HG02973 (cell line): ENCODE results near the gene TEX35.

ENCODE experiments used
- ATAC-seq: cut with Tn5 transposase; IDR thresholded peaks from one replicate; pipeline ENCODE4 v1.9.1; 2021; ENCODE audit warnings: moderate library complexity; ENCODE audit not compliant: unreplicated experiment

TEX35 gene

DNA sequence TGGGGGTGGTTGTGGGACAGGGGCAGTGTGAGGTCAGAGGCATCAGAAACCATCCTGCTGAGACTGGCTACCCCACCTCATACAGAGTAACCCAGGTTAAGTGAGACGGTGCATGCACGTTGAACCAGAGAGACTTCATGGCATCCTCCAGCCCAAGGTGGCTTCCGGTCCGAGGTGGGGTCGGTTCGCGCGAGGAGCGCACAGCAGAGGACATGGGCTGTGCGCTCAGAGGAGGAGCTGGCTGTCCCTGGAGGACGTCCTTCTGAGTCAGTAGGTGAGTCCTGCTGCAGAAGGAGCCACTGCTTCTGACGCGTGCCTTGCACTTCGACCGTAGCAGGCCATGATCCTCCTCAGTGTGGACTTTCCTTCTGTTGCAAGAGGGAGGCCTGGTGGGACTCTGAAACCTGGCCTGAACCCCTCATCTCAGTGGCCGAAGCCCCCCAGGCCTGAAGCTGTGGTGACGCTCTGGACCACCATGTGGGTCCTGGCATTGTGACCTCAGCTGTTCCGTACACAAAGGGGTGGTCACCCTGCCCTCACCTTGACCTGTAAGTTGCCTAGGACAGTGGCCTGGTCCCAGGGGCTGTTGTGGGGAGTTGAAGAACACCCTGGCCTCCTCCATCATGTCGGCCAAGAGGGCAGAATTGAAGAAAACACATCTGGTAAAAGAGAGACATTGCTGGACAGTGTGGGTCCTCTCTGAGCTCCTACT is at the start of gene TEX35:
TEX35 (plus strand) TSS at position 544 of the 712 bp plus-strand sequence; CDS start at position 624, 80 bp downstream.
- no peak for ATAC-seq

DNA sequence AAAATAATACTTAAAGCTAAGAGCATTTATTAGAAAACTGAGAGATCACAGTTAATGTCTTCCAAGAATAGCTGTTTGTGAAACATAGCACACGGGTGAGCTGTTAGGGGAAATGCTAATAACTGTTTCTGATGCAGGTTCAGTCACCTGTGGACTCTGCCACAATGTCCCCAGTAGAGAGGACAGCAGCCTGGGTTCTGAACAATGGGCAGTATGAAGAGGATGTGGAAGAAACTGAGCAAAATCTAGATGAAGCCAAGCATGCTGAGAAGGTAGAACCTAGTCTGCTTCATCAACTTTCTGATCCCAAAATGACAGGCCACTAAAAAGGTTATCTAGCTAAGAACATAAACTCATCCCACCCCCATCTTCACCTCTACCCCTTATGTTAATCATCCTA is 48.8 kb upstream of the TEX35 start:
- no peak for ATAC-seq

DNA sequence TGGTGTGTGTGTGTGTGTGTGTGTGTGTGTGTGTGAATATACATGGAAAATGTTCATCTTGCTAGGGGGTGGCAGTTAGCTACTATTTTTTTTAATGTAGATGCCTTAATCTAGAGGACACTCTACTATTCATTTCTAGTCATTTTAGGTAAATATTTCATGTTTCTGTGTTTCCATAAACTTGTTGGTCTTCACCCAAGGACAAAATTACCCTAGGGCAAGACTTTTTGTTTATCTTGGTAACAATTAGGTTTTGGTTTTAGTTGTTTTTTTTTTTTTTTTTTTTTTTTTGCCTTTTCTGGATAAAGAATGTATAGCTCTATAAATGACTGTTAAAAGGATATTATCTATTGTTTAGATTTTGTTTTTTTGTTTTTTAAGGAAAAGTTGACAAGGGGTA is 48.3 kb upstream of the TEX35 start:
- no peak for ATAC-seq

DNA sequence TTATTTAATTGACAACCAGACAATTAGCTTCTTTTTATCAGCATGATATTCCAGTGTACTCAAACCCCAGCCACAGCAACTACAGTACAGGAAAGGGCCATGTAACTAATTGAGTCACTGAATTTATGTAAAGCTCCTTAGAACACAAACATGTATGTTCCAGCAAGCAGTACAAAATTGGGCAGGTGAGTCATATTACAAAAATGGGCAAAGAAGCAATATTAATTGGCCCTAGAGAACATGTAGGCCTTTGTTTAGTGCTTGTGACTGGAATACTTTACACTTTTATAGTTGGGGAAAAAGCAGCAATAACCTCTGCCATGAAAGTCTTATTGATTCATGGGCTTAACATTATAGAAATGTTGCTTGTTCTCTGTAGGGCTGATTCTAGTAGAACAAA is 47.9 kb upstream of the TEX35 start:
- no peak for ATAC-seq

DNA sequence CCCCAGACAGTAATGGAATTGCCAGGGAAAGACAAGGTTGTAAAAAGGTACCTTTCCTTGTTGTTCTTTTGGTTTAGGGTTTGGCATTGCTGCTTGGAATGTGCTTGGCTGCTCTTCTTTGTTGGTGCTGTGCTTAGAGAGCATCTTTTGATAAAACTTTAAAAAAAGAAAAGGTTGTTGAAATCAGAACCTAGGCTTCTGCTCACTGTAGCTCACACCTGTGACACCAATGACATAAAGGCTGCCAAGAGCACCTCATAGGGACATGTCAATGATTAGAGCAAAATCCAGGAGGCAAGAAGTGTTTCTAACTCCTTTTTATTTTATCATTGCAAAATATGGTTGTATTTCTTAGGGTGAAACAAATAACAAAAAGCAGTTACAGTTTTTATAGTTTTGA is 45.1 kb upstream of the TEX35 start:
- no peak for ATAC-seq

DNA sequence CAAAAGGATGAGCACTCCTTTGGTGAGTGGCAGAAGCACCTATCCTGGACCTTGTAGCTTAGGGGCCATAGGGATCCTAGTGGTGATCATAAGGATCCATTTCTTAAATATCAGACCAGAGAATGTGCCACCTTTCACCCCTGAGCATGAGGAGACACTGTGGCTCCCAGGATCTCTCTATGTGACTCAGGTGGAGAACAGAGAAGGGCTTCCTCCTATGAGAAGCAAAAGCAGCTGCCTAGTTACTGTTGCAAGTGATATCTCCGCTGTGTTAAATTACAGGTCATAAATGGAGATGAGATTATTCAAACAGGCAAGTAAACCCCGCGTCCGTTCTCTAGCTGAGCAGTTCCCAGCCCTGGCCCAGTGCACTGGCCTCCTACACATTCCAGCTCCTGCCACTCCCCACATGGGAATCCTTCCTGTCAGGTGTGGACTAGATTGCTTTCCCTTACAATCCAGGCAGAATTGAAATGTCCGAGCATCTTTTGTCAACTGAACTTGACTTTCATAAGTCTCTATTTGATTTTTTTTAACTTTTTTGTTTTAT is 42.4 kb upstream of the TEX35 start:
- no peak for ATAC-seq

DNA sequence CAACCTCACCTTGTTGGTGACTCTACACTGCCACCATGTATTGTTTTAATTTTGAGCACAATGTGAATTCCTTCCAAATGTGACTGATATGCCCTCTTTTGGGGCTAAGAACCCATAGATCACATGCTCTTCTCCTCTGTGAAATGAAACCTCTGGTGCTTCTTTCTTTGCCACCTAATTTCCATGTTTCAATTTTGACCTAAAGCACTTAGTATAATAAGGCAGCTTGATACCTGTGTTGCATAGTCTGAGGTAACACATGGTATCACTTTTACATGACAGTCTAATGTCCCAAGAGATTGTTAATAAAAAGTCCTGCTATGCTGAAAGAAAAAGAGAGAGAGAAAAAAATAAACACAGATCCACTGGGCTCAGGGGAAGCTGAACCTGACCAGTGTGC is 40.4 kb upstream of the TEX35 start:
- no peak for ATAC-seq

DNA sequence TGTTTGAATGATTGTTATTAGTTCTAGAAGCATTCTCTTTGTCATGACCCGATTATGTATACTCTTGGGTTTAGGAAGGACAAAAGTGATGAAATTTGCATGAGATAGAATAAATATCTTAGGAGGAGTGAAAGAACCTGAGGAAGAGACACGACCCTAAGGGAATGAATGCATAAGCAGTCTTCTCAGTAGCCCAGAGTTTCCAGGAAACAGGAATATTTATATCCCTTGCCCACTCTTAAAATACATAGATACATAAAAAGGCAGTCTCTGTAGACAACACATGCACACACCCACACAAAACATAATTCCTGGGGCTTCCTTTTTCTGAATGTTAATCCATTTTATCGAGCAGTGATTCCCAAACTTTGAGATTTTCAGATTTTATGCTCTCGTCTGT is 35.5 kb upstream of the TEX35 start:
- no peak for ATAC-seq

DNA sequence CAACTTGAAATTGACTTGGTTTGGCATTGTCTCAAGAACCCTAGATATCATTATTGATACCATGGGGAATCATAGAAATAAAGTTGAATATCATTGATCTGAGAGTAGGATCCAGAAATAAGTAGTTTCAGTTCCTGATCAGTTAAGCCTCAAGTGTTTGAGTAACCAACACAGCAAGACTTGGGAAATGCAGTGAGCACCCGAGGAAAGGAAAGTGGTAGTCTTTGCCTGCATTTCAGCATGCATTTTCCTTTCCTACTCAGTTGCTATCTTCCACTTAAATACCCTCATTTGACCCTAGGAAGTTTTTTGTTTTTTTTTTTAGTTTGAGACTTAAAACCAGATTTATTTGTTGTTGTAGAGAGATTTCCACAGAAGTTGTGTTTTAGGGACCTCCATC is 35.1 kb upstream of the TEX35 start:
- ATAC-seq: no peak

DNA sequence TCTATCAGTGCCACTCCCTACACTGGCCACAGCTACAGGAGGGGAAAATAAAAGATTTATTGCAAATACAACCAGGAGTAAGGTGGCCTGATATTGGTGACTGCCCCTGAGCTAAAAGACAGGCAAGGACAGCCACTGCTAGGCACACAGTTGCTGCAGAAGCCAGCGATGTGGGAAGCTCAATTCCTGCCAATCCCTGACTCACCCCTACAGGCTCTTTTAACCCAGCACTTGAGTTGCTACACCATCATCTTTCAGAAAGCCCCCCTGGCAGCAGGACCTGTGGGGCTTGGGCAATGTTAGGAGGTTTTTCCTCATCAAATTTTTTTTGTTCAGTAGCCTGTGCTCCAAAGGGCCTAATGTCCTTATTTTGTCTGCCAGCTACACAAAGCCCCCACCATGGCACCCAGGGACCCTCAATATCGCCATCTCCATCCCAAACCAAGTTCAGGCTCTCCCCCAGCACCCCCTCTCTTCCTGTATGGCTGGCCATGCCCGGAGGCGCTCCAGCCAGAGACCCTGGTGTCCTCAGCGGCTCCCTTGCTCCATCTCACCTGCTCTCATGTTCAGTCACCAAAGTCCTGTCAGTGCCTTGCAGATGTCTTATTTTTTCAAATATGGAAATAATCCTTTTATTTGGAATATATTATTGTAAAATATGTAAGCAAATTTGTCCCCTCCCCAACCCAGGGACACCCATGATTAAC is 29.5 kb upstream of the TEX35 start:
- ATAC-seq: no peak

DNA sequence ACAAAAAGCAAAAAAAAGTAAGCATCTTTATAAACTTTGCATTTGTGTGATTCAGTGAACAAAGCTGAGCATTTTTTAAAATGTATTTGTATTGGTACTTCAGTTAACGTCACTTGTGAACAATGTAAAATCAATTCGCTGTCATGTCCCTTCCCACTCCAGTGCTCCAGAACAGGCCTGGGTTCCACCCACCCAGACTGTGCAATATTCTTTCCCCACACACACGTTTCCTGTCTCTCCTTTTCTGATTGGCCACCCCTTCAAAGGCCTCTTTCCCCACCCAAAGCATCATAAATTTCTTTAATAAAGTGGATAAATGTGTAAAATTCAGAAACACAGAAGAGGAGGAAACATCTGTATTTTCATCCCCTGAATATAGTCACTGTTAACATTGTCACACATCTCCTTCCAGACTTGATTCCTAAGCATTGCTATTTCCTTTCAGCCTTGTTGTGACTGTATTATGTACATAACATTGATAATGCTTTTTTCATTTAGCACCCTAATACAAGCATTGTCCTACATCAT is 28.1 kb upstream of the TEX35 start:
- ATAC-seq: no peak

DNA sequence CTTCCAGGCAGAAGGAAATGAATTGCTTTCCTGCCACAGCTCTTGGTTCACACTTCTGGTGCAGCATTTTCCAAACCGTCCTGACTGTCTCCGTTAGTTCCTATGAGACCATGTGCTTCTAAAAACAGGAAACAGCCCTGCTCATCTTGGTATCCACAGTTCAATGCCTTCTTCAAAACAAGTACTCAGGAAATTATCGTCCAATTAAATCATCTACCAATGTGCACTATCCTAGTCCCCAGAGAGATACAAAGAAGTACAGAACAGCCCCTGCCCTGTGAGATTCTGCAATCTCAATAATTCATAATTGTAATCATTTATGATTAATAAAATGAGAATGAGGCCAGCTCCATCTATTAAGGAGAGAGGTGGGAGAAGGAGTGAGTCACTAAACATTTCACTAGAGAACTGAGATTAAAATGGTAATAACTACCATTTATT is 27.3 kb upstream of the TEX35 start:
- ATAC-seq: no peak

DNA sequence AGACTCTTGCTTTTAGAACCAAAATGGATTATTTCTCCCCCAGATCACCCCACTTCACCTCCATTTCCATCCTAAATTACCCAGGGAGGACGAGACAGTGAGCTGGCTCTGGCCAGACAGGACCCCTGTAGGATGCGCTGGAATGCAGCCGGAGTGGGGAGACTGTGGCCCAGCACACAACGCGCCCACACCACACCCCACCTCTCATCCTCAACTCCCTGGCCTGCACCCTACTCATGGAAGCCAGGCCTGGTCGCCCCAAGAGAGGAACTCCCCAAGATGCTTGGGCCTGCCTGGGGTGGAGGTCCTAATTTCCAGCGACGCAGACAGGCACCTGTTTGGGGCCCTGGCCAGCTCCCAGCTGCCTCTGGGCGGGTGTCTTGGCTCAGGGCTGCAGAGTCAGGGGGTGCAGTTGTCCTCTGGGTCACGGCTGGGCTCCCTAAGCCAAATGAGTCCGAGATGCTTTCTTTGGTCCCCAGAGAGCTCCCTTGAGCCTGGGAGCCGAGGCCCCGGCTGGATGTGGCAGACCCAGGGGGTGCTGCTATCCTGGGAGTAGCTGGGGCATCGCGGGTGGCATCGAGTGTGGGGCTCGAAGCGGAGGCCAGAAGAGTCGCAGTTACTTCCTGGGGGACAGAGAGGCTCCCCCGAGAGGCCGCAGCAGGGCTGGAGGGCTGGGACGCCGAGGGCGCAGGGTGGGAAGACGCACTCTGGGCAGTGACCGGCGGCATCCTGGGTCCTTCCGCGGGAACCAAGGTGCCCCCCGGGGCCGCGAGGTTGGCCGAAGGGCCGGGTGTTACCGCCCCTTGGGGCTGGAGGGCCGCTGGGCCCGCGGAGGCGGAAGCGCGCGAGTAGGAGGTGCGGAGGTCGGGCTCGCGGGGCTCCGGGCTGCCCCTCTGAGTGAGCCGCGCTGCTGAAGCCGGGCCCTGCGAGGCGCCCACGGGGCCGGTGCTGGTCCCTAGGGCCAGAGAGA is 26.5 kb upstream of the TEX35 start:
- no peak for ATAC-seq

DNA sequence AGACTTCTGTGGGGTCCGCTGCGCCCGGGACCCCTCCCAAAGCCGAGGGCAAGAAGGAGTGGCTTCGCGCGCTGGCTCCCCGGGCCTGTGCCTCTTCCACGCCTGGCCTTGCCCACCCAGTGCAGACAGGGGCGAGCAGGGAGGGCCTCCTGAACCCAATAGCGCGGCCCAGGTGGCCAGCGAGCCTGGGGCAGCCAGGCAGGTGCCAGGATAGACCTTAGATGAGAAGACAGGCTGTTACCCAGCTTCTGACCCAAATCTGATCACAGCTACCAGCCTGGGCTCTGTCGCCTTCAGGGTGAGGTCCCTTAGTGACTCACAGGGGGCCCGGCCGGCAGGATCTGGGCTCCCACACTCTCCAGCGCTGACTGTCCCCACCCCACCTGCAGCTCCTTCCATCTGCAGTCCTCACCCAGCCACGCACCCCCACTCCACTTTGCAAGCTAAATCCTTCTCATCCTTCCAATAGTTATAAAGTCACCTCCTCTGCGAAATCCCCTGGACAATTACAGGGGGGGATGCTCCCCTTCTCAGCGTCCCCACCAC is 25.8 kb upstream of the TEX35 start:
- ATAC-seq: no peak

DNA sequence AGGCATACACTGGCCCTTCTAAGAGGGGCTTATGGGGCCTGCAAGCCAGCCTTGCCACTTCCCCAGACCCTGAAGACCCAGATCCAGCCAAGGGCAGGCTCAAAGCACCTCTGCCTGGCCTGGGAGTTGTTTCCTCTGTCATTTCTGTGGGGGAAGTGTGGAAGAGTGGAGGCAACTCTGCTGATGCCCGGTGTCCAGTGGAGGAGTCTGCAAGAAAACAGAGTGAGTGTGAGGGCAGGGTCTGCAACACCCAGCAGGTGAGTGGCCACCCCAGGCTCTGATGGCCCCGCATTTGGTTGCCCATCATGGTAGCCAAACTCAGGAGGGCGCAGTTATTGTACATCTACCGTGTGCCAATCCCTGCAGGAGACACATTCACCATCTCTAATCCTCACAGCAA is 24.5 kb upstream of the TEX35 start:
- ATAC-seq: no peak

DNA sequence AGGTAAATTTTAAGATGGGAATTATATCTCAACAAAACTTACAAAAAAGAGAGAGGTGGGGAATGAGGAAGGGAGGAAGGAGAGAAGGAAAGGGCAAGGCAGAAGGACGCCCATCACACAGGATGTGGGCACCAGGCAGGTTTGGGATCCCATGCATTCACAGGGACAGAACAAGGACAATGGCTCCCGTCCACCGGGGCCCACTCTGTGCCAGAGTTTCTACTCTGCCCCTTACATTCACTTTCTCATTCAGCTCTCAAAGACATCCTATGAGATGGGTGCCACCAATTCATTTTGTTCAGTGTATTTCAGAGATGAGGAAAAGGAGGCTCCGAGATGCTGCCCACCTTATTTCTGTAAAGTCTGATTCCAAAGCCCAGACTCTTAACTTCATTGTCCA is 23.5 kb upstream of the TEX35 start:
- no peak for ATAC-seq

DNA sequence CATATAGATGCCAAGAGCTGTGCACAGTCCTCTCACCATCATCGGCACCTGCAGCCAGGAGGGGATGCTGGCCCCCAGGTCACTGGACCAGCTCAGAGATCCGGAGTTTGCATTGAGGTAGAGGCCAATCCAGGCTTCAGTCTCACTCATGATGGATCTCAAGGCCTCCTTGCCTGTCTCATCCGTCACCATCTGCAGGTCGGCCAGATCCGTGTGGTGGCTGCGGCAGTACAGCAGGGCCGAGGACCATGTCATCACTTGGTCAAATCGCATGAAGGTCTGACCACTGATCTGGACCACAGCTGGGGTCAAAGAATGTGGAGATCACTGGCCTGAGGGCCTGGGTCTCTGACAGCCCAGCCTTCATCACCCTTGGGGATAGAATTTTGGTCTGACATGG is 22.8 kb upstream of the TEX35 start:
- ATAC-seq: no peak

DNA sequence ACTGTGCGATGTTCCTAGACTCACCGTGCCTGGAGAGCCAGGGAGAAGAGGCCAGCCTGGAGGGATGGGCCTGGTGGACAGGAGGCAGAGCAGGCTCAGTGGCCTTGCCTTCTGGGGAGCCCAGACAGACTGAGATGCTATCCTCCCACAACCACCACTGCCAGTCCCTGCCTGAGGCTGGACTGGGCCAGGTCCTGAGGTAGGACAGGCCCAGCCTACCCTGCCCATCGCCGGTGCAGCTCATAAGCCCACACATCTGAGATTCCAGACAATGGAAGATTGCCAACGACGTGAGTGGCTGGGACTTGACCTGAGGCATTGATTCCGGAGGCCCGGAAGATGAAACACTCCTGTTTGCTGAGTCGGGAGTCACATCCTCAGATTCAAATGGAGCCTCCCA is 21.9 kb upstream of the TEX35 start:
- no peak for ATAC-seq

DNA sequence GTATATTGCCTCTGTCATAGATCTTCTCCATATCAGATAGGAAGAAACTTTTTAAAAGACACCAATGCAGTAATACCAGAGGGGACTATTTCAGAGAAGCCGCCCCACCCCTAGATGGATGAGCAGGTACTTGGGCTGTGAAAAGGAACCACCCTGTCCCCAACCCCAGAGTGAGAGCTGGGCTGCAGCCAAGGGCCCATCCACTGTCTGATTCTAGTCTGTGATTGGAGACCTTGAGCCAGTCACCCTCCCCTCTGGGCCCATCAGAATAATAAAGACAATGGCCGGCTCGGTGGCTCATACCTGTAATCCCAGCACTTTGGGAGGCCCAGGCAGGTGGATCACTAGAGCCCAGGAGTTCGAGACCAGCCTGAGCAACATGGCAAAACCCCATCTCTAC is 21.2 kb upstream of the TEX35 start:
- ATAC-seq: no peak

DNA sequence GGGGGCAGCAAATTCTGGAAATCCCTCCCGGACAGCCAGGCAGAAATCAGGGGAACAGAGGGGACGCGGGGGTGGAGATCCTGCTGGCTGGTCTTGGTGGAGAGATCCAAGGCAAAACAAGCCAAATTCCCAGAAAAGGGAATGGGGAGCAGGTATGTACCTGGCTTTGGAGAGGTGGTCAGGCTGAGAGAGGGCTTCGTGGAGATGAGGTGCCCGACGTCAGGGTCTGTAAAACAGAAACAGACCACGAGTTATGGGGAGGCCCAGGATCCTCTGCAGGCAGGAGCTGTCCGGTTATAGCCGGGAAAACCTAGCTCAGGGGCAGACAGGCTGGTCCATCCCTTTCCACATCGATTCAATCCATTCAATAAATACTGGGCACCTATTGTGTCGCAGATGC is 20.6 kb upstream of the TEX35 start:
- no peak for ATAC-seq

DNA sequence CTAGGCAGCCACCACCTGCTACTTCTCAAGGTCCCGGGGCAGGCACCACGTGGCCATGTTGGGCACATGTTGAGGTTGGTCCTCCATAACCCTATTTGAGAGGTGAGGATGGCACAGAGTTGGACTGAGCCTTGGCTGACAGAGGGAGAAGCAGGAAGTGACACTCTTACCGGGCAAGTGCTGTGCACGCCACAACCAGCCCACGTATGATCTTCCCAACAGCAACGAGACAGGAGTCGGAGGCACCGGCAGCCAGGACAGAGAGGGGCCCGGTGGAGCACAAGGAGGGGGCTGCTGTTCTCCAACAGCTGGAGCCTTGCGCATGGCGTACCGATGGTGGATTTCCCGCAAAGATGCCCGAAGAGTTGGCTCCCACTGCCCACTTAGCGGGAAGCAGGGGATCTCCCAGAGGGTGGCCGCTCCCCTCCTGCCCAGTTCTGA is 19.6 kb upstream of the TEX35 start:
- no peak for ATAC-seq
